HEK293T (cell line): ENCODE measurements around the gene LRRC8A.
"Not testable (repeated sequence)": the region's sequence is repeated elsewhere in the genome, so short reads cannot be mapped to it uniquely, and the experiment has no call there.

Experiments used
- CTCF ChIA-PET: fragments of 350-600 bp; formaldehyde crosslinking; extraction: SDS; loops from one replicate; lab custom pipeline; 2021; ENCODE audit warnings: antibody characterized with exemption, inconsistent platforms; lab: Yijun Ruan, JAX
- POLR2A ChIA-PET: fragments of 350-600 bp; formaldehyde crosslinking; extraction: SDS; loops from one replicate; lab custom pipeline; 2020; ENCODE audit warnings: antibody characterized with exemption, inconsistent platforms; lab: Yijun Ruan, JAX
- DNase-seq: peaks from one replicate; pipeline ENCODE4 v3.0.0; 2012; ENCODE audit warnings: mixed read lengths; ENCODE audit errors: extremely low spot score
- ARNT ChIP-seq: fragments of 450-650 bp; IDR thresholded peaks from 2 replicates; pipeline ENCODE4 v1.6.1; 2017; ENCODE audit warnings: mild to moderate bottlenecking
- BHLHE40 ChIP-seq: fragments of 450-650 bp; IDR thresholded peaks from 2 replicates; pipeline ENCODE4 v1.6.1; 2016; ENCODE audit warnings: mild to moderate bottlenecking, moderate library complexity, borderline replicate concordance
- CTBP1 ChIP-seq: fragments of 450-650 bp; IDR thresholded peaks from 2 replicates; pipeline ENCODE4 v1.6.1; 2016; ENCODE audit warnings: borderline replicate concordance
- ELF4 ChIP-seq: fragments of 450-650 bp; IDR thresholded peaks from 2 replicates; pipeline ENCODE4 v1.6.1; 2017; ENCODE audit warnings: antibody characterized with exemption
- FOXA1 ChIP-seq: fragments of 450-650 bp; IDR thresholded peaks from 2 replicates; pipeline ENCODE4 v1.6.1; 2016; ENCODE audit warnings: mild to moderate bottlenecking
- FOXK2 ChIP-seq: fragments of 450-650 bp; IDR thresholded peaks from 2 replicates; pipeline ENCODE4 v1.6.1; 2016; ENCODE audit warnings: mild to moderate bottlenecking
- FOXM1 ChIP-seq: fragments of 450-650 bp; IDR thresholded peaks from 2 replicates; pipeline ENCODE4 v1.6.1; 2017; ENCODE audit warnings: mild to moderate bottlenecking, borderline replicate concordance
- HDGF ChIP-seq: fragments of 450-650 bp; IDR thresholded peaks from 2 replicates; pipeline ENCODE4 v1.6.1; 2017; ENCODE audit warnings: antibody characterized with exemption, borderline replicate concordance
- L3MBTL2 ChIP-seq: fragments of 450-650 bp; conservative IDR thresholded peaks from 2 replicates; pipeline ENCODE4 v1.6.1; 2016; ENCODE audit warnings: mild to moderate bottlenecking
- LEF1 ChIP-seq: fragments of 450-650 bp; IDR thresholded peaks from 2 replicates; pipeline ENCODE4 v1.6.1; 2017; ENCODE audit warnings: mild to moderate bottlenecking, borderline replicate concordance
- NFRKB ChIP-seq: fragments of 450-650 bp; IDR thresholded peaks from 2 replicates; pipeline ENCODE4 v1.6.1; 2016; ENCODE audit warnings: mild to moderate bottlenecking, moderate library complexity
- PKNOX1 ChIP-seq: fragments of 450-650 bp; IDR thresholded peaks from 2 replicates; pipeline ENCODE4 v1.6.1; 2016
- SP1 ChIP-seq: fragments of 450-650 bp; IDR thresholded peaks from 2 replicates; pipeline ENCODE4 v1.6.1; 2017
- SUZ12 ChIP-seq: fragments of 450-650 bp; IDR thresholded peaks from 2 replicates; pipeline ENCODE4 v1.6.1; 2016; ENCODE audit warnings: mild to moderate bottlenecking
- TARDBP ChIP-seq: fragments of 450-650 bp; IDR thresholded peaks from 2 replicates; pipeline ENCODE4 v1.6.1; 2016
- ZNF384 ChIP-seq: fragments of 450-650 bp; IDR thresholded peaks from 2 replicates; pipeline ENCODE4 v1.6.1; 2016

LRRC8A gene

DNA sequence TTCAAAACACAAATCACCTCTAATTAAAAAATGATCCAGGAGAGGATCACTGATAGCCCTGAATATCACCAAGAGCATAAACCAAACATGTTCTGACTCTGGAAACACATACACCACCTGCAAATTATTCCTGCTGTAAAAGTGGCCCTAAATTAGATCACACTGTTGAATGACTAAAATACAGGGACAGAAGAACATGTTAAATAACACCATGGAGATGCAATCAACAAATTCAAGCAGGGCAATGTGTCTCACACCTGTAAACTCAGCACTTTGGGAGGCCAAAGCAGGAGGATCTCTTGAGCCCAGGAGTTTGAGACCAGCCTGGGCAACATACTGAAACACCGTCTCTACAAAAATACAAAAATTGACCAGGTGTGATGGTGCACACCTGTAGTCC lies 34.1 kb upstream of the LRRC8A start:
- ChIA-PET CTCF (no interaction called here), POLR2A (no interaction called here)
- TF ChIP-seq FOXK2 (no peak), L3MBTL2 (no peak), SUZ12 (no peak), SP1 (no peak), ARNT (no peak), LEF1 (no peak), CTBP1 (no peak), NFRKB (no peak), ELF4 (no peak), BHLHE40 (no peak), PKNOX1 (no peak), TARDBP (no peak), FOXA1 (no peak), FOXM1 (no peak), HDGF (no peak), ZNF384 (no peak)
- no peak for DNase-seq

GRCh38 chr9:128851024-128851423 lies 30.9 kb upstream of the LRRC8A start:
- POLR2A ChIA-PET, CTCF ChIA-PET, DNase-seq: not testable (repeated sequence)

DNA sequence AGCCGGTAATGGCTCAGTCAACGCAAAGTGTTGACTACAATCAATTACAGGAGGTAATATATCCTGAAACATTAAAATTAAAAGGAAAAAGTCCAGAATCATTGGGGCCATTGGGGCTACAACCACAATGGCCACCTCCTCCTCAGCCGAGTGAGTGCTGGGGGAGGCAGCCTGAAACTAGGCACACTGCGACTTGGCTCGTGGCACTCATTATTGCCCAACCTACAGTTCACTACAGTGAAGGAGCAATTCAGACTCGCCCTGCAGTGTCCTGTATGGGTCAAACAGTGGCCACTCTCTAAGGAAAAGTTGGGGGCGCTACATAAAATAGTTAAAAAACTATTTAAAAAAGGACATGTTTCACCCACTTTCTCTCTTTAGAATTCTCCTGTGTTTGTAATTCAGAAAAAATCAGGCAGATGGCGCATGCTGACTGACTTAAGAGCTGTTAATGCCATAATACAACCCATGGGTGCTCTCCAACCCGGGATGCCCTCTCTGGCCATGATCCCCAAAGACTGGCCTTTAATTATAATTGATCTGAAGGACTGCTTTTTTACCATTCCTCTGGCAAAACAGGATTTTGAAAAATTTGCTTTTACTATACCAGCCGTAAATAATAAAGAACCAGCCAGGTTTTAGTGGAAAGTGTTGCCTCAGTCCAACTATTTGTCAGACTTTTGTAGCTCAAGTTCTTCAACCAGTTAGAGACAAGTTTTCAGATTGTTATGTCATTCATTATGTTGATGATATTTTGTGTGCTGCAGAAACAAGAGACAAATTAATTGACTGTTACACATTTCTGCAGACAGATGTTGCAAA lies 29.9 kb upstream of the LRRC8A start:
- CTCF ChIA-PET, result interaction anchor here (0.7 kb wide), 1 partner anchor 14 kb away, joined by 3 read pairs; no protein-coding TSS in a partner anchor
- POLR2A ChIA-PET, DNase-seq: not testable (repeated sequence)

DNA sequence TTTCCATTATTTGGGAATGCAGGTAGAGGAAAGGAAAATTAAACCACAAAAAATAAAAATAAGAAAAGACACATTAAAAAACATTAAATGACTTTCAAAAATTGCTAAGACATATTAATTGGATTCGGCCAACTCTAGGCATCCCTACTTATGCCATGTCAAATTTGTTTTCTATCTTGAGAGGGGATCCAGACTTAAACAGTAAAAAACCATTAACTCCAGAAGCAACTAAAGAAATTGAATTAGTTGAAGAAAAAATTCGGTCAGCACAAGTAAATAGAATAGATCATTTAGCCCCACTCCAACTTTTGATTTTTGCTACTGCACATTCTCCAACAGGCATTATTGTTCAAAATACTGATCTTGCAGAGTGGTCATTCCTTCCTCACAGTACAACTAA lies 29.3 kb upstream of the LRRC8A start:
- CTCF ChIA-PET, result interaction anchor here (0.7 kb wide), 1 partner anchor 15 kb away, joined by 3 read pairs; no protein-coding TSS in a partner anchor
- DNase-seq, POLR2A ChIA-PET: not testable (repeated sequence)

GRCh38 chr9:128854454-128854853 lies 27.5 kb upstream of the LRRC8A start:
- CTCF ChIA-PET, result interaction anchor here (1.2 kb wide), 1 partner anchor 95 kb away, joined by 4 read pairs; no protein-coding TSS in a partner anchor
- DNase-seq, POLR2A ChIA-PET: not testable (repeated sequence)

DNA sequence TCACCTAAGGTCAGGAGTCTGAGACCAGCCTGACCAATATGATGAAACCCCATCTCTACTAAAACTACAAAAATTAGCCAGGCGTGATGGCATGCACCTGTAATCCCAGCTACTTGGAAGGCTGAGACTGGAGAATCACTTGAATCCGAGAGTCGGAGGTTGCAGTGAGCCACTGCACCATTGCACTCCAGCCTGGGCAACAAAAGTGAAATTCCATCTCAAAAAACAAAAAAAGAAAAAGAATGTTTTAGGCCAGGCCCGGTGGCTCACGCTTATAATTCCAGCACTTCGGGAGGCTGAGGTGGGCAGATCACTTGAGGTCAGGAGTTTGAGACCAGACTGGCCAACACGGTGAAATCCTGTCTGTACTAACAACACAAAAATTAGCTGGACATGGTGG lies 23.5 kb upstream of the LRRC8A start:
- DNase-seq, POLR2A ChIA-PET, CTCF ChIA-PET: not testable (repeated sequence)

GRCh38 chr9:128860937-128861336 lies 21.0 kb upstream of the LRRC8A start:
- TF ChIP-seq SUZ12 (no peak), LEF1 (no peak), ZNF384 (no peak), ELF4 (no peak), PKNOX1 (no peak), NFRKB (no peak), FOXM1 (no peak), HDGF (no peak), L3MBTL2 (no peak), ARNT (no peak), FOXA1 (no peak), BHLHE40 (no peak), CTBP1 (no peak), FOXK2 (no peak), TARDBP (no peak), SP1 (no peak)
- POLR2A ChIA-PET, result interaction anchor here (1.4 kb wide), 1 partner anchor 31 kb away, joined by 3 read pairs; the partner anchor contains the start of gene SPOUT1
- DNase-seq, result no peak
- CTCF ChIA-PET, result no interaction called here

DNA sequence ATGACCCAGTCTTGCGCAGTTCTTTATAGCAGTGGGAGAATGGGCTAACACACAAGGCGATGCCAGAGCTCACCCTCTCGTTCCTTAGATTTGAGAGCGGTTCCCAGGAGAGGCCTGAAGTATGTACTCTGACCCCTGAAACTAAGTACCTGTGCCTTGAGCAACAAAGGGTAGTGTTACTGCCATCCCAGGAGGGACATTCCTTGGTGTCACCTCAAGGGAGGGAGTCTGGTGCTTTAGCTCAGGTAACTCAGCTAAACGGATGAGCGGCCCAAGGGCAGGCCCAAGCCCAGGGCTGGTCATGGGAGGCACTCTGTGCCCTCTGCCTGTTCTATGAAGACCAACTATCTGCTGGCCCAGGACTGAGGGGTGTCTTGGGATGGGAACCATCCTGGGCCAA lies 20.4 kb upstream of the LRRC8A start:
- no peak for DNase-seq
- POLR2A ChIA-PET, result interaction anchor here (1.4 kb wide), 1 partner anchor 32 kb away, joined by 3 read pairs; the partner anchor contains the start of gene SPOUT1
- no peak for TF ChIP-seq TARDBP
- no peak for TF ChIP-seq SP1
- no peak for TF ChIP-seq SUZ12
- no peak for TF ChIP-seq HDGF
- TF ChIP-seq ELF4, result no peak
- no peak for TF ChIP-seq L3MBTL2
- TF ChIP-seq FOXM1, result no peak
- TF ChIP-seq FOXA1, result no peak
- TF ChIP-seq ZNF384, result no peak
- CTCF ChIA-PET, result interaction anchor here (0.5 to 2.2 kb wide), 3 partner anchors 62 to 991 kb away, joined by 6 to 7 read pairs (median 6); no protein-coding TSS in a partner anchor
